C4-2B (cell line): Measurements from ENCODE around the gene SLC22A12.

Source experiments
- CTCF ChIP-seq: fragments of 450-650 bp; conservative IDR thresholded peaks from 2 replicates; pipeline ENCODE4 v1.5.1; 2017; ENCODE audit warnings: mild to moderate bottlenecking
- ZFX ChIP-seq: fragments of 450-650 bp; IDR thresholded peaks from 2 replicates; pipeline ENCODE4 v1.6.1; 2017

- no peak for TF ChIP-seq CTCF
- no peak for TF ChIP-seq ZFX
Measured at GRCh38 chr11:64637334-64638017, 46.5 kb downstream of the SLC22A12 start.
